A549 (cell line): ENCODE results near the gene B3GNT2. TPM values are rescaled to one million over a fixed set of nuclear protein-coding genes. Genes with fewer than 3 reads are reported as not detected.

Source experiments
- ATAC-seq, 2 experiments: fragments of 200-7000 bp in 1 of 2; fragments of >200 bp in 1 of 2; cut with Nextera tagmentation in 1 of 2; cut with Tn5 transposase in 1 of 2; 3 replicates each; pipeline versions ENCODE4 v1.8.0 to v1.9.1; 2018 to 2020; ENCODE audit warnings: mild to moderate bottlenecking in 1 of 2, moderate library complexity in 1 of 2
- CTCF ChIA-PET: fragments of 300-600 bp; sonication (Branson Sonifier 250); formaldehyde crosslinking; extraction: SDS; loops from one replicate; lab custom pipeline; 2021; ENCODE audit warnings: antibody characterized with exemption, inconsistent platforms; lab: Yijun Ruan, JAX
- POLR2A ChIA-PET: fragments of 350-600 bp; formaldehyde crosslinking; extraction: SDS; loops from one replicate; lab custom pipeline; 2021; ENCODE audit warnings: antibody characterized with exemption, inconsistent platforms; lab: Yijun Ruan, JAX
- DNase-seq, 2 experiments: peaks; one replicate each; pipeline versions ENCODE4 v3.0.0 to v3.0.0-alpha.2; 2011 to 2016; ENCODE audit warnings: low read depth in 1 of 2, low spot score in 1 of 2
- FAIRE-seq: peaks from 2 replicates; lab custom pipeline; 2011; peaks lifted over from hg19 to GRCh38; lab: Jason Lieb, UNC
- H3K27ac ChIP-seq, 2 experiments: fragments of >200 bp; sonication (Bioruptor Twin); formaldehyde crosslinking; 3 replicates each; pipeline ENCODE4 v1.5.1; 2016 to 2017
- H3K4me1 ChIP-seq: fragments of >200 bp; sonication (Bioruptor Twin); formaldehyde crosslinking; 3 replicates; pipeline ENCODE4 v1.6.1; 2016
- H3K4me2 ChIP-seq: fragments of >200 bp; sonication (Bioruptor Twin); formaldehyde crosslinking; 3 replicates; pipeline ENCODE4 v1.6.1; 2016
- H3K4me3 ChIP-seq: fragments of >200 bp; sonication (Bioruptor Twin); formaldehyde crosslinking; 3 replicates; pipeline ENCODE4 v1.5.1; 2016
- H3K9me3 ChIP-seq: fragments of >200 bp; sonication (Bioruptor Twin); formaldehyde crosslinking; 3 replicates; pipeline ENCODE4 v1.6.1; 2016
- CBX8 ChIP-seq: fragments of 200-600 bp; sonication (generic); IDR thresholded peaks from 2 replicates; pipeline ENCODE4 v1.6.1; 2016
- CEBPB ChIP-seq, 2 experiments: fragments of >200 bp in 1 of 2; sonication (Bioruptor Twin) in 1 of 2; formaldehyde crosslinking in 1 of 2; IDR thresholded peaks; 2 replicates each; pipeline ENCODE4 v1.6.1; 2012 to 2016
- CHD4 ChIP-seq: fragments of 200-600 bp; sonication (generic); IDR thresholded peaks from 2 replicates; pipeline ENCODE4 v1.6.1; 2016; ENCODE audit warnings: antibody characterized with exemption, mild to moderate bottlenecking, borderline replicate concordance
- EHF ChIP-seq: fragments of 250-450 bp; sonication (Bioruptor Pico); IDR thresholded peaks from 2 replicates; pipeline ENCODE4 v1.5.0; 2020; ENCODE audit warnings: mild to moderate bottlenecking
- EP300 ChIP-seq, 2 experiments: fragments of >200 bp; sonication (Bioruptor Twin); formaldehyde crosslinking; IDR thresholded peaks; 2 replicates in 1 of 2; 3 replicates in 1 of 2; pipeline ENCODE4 v1.6.1; 2016 to 2017
- ESRRA ChIP-seq: fragments of 150-350 bp; IDR thresholded peaks from 2 replicates; pipeline ENCODE4 v1.6.1; 2014; ENCODE audit warnings: mild to moderate bottlenecking, low read length, borderline replicate concordance
- FOSL2 ChIP-seq, 2 experiments: fragments of 450-650 bp in 1 of 2; fragments of >200 bp in 1 of 2; sonication (Bioruptor Twin) in 1 of 2; formaldehyde crosslinking; IDR thresholded peaks; 2 replicates each; pipeline versions ENCODE4 v1.5.0 to v1.6.1; 2016 to 2020; ENCODE audit warnings: mild to moderate bottlenecking in 1 of 2, moderate library complexity in 1 of 2
- FOXS1 ChIP-seq: fragments of 250-450 bp; sonication (Bioruptor Pico); IDR thresholded peaks from 2 replicates; pipeline ENCODE4 v1.5.0; 2020; ENCODE audit warnings: mild to moderate bottlenecking, moderate library complexity
- HDAC2 ChIP-seq: fragments of 200-600 bp; sonication (generic); IDR thresholded peaks from 2 replicates; pipeline ENCODE4 v1.6.1; 2016
- HMGXB4 ChIP-seq: fragments of 250-450 bp; sonication (Bioruptor Pico); IDR thresholded peaks from 2 replicates; pipeline ENCODE4 v1.5.0; 2021; ENCODE audit warnings: mild to moderate bottlenecking, moderate library complexity, borderline replicate concordance
- HOXA7 ChIP-seq: fragments of 250-450 bp; sonication (Bioruptor Pico); IDR thresholded peaks from 2 replicates; pipeline ENCODE4 v1.5.0; 2020; ENCODE audit warnings: mild to moderate bottlenecking, moderate library complexity
- JUN ChIP-seq, 2 experiments: fragments of >200 bp; sonication (Bioruptor Twin); formaldehyde crosslinking; IDR thresholded peaks; 2 replicates in 1 of 2; 3 replicates in 1 of 2; pipeline ENCODE4 v1.6.1; 2016 to 2017
- KDM1A ChIP-seq: fragments of 200-600 bp; sonication (generic); IDR thresholded peaks from 2 replicates; pipeline ENCODE4 v1.6.1; 2016; ENCODE audit warnings: low read depth, mild to moderate bottlenecking
- KDM5A ChIP-seq: fragments of 200-600 bp; sonication (generic); IDR thresholded peaks from 2 replicates; pipeline ENCODE4 v1.6.1; 2016; ENCODE audit warnings: antibody characterized with exemption, mild to moderate bottlenecking
- MAFK ChIP-seq: fragments of 450-650 bp; IDR thresholded peaks from 2 replicates; pipeline ENCODE4 v1.6.1; 2014; ENCODE audit not compliant: partially characterized antibody
- MAX ChIP-seq: IDR thresholded peaks from 2 replicates; pipeline ENCODE4 v1.6.1; 2012
- MYC ChIP-seq: IDR thresholded peaks from 2 replicates; pipeline ENCODE4 v1.6.1; 2012; ENCODE audit warnings: mild to moderate bottlenecking, inconsistent platforms, low read length, improper control_type of control experiment, borderline replicate concordance
- POLR2AphosphoS2 ChIP-seq: conservative IDR thresholded peaks from 2 replicates; pipeline ENCODE4 v1.6.1; 2012; ENCODE audit warnings: low read length, improper control_type of control experiment, inconsistent platforms
- RARB ChIP-seq: fragments of 250-450 bp; sonication (Bioruptor Pico); IDR thresholded peaks from 2 replicates; pipeline ENCODE4 v1.8.0; 2021; ENCODE audit warnings: mild to moderate bottlenecking, moderate library complexity
- RCOR1 ChIP-seq: fragments of 150-350 bp; IDR thresholded peaks from 2 replicates; pipeline ENCODE4 v1.6.1; 2014; ENCODE audit warnings: antibody characterized with exemption, low read length, low read depth
- RNF2 ChIP-seq: fragments of 200-600 bp; sonication (generic); IDR thresholded peaks from 2 replicates; pipeline ENCODE4 v1.6.1; 2016; ENCODE audit warnings: low read depth, mild to moderate bottlenecking, antibody characterized with exemption, moderate library complexity, borderline replicate concordance
- SMC3 ChIP-seq: fragments of >200 bp; sonication (Bioruptor Twin); formaldehyde crosslinking; IDR thresholded peaks from 3 replicates; pipeline ENCODE4 v1.6.1; 2018; ENCODE audit warnings: inconsistent platforms
- SREBF2 ChIP-seq: fragments of 450-650 bp; IDR thresholded peaks from 2 replicates; pipeline ENCODE4 v1.6.1; 2014; ENCODE audit warnings: mild to moderate bottlenecking, moderate library complexity
- TFCP2L1 ChIP-seq: fragments of 250-450 bp; sonication (Bioruptor Pico); IDR thresholded peaks from 2 replicates; pipeline ENCODE4 v1.5.0; 2021; ENCODE audit warnings: mild to moderate bottlenecking
- ZSCAN20 ChIP-seq: fragments of 250-450 bp; sonication (Bioruptor Pico); IDR thresholded peaks from 2 replicates; pipeline ENCODE4 v1.8.0; 2022; ENCODE audit warnings: mild to moderate bottlenecking, moderate library complexity
- whole genome bisulfite sequencing: methylation state at CpG from one replicate; pipeline ENCODE4 v1.1.6; 2017; ENCODE audit errors: missing lambda C conversion rate; 5-methylcytosine and 5-hydroxymethylcytosine counted together
- polyA plus RNA-seq, 4 experiments: library from polyadenylated mRNA; depleted of rRNA in 3 of 4; stranded (reverse); fragments of >200 nt; fragmentation: RNase III in 1 of 4; extraction: RNeasy Plus Mini Kit Qiagen cat#74134 plus additional on column Dnase treatment in 1 of 4; gene quantifications; 2 replicates in 3 of 4; 3 replicates in 1 of 4; pipeline ENCODE4 v1.2.3, GENCODE V29; 2011 to 2017
- TF ChIP-seq, protein P1 (sequence below): fragments of 150-350 bp; IDR thresholded peaks from 2 replicates; pipeline ENCODE4 v1.6.1; 2014; ENCODE audit warnings: low read depth, mild to moderate bottlenecking, low read length

Gene B3GNT2
- polyA plus RNA-seq, 2 of the 4 experiments (the other 2 are of a cell fraction), result 21.3 to 29.4 TPM

DNA sequence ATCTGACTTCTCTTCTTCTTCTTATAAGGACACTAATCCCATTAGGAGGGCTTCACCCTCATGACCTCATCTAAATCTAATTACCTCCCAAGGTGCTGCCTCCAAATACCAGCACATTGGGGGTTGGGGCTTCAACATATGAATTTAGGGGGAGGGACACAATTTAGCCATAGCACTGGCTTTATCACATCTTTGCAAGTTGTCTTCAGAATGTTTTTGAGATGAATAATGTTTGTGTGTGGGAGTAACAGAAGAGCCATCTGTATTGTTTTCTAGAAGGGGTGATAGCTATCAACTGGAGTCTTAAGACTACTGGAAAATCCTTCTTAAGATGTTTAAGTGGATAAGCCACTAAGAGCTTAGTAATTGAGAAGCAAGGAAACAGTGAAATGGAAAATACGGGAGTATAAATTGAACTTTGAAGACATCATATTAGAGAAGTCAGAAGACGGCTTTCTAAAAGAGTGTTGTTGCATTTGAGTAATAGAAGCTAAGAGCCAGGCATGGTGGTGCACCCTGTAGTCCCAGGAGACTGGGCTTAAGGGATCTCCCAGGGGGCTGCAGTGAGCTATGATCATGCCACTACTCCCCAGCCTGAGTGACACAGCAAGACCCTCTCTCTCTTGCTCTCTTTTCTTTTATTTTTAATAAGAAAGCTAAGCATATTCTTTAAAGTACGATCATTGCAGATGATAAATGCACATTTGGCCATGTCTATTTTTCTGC is 32.6 kb upstream of the B3GNT2 start (continued):
- TF ChIP-seq MAX (no peak), CEBPB (IDR thresholded peaks at IDR 0.05) (no peak), FOSL2 (IDR thresholded peaks at IDR 0.05) (no peak), FOSL2 (CRISPR knock-in tag; IDR thresholded peaks at IDR 0.05) (no peak)

- DNase-seq, result no peak
- ATAC-seq, result no peak
- no peaks in the 10 kb centered on the region for H3K4me1 ChIP-seq
- no peak for TF ChIP-seq FOXS1
- no peak for TF ChIP-seq CEBPB (IDR thresholded peaks at IDR 0.05)
- no peak for TF ChIP-seq EP300 (IDR thresholded peaks at IDR 0.05)
- no peak for TF ChIP-seq JUN (IDR thresholded peaks at IDR 0.05)
- no peak for TF ChIP-seq HOXA7 (CRISPR knock-in tag)
- no peak for TF ChIP-seq SREBF2
- TF ChIP-seq, protein P1, sequence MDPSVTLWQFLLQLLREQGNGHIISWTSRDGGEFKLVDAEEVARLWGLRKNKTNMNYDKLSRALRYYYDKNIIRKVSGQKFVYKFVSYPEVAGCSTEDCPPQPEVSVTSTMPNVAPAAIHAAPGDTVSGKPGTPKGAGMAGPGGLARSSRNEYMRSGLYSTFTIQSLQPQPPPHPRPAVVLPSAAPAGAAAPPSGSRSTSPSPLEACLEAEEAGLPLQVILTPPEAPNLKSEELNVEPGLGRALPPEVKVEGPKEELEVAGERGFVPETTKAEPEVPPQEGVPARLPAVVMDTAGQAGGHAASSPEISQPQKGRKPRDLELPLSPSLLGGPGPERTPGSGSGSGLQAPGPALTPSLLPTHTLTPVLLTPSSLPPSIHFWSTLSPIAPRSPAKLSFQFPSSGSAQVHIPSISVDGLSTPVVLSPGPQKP, result no peak
- no peak for TF ChIP-seq KDM5A
- no peak for TF ChIP-seq TFCP2L1 (CRISPR knock-in tag)
- TF ChIP-seq ESRRA, result no peak
- no peak for TF ChIP-seq KDM1A
- TF ChIP-seq MAX, result no peak
- no peak for TF ChIP-seq MAFK
- TF ChIP-seq SMC3, result no peak
- no peak for TF ChIP-seq MYC
- CTCF ChIA-PET, result interaction anchor here (0.7 to 1.2 kb wide), 4 partner anchors 10 to 1380 kb away, joined by 3 to 4 read pairs (median 3); no protein-coding TSS in a partner anchor
- H3K27ac ChIP-seq, result no peak overlapping the region
- no peak overlapping the region for H3K4me2 ChIP-seq
- H3K4me3 ChIP-seq, result no peak overlapping the region
- 44% methylated on average over 2 of the region's 2 CpGs for WGBS
- FAIRE-seq, result no peak
- POLR2A ChIA-PET, result no interaction called here
- H3K9me3 ChIP-seq, result no peaks in the 10 kb centered on the region
Measured at GRCh38 chr2:62163834-62164233, 32.1 kb upstream of the B3GNT2 start.

DNA sequence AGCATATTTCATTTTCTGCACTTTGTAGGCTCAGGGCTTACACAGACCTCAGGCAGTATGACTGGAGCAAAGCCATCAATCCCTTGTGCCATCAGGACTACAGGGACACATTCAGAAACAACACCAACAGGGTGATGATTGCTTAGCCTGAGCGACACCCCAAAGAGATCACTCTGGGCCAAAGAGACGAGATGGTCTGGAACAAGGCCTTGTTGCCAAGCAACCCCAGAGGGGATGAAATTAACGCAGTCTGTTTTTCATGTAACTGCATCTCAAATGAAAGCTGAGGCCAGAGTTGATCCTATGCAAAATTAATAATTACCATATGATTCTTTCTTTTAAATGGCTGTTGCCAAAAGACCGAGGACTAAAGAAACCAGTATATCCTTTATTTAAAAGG is 20.2 kb upstream of the B3GNT2 start:
- H3K4me3 ChIP-seq, result no peak overlapping the region
- DNase-seq, result no peak
- no peaks in the 10 kb centered on the region for H3K9me3 ChIP-seq
- TF ChIP-seq CBX8 (no peak), JUN (IDR thresholded peaks at IDR 0.05) (no peak), HMGXB4 (no peak)
- ChIA-PET POLR2A (no interaction called here), CTCF (interaction anchor here (0.7 kb wide), 1 partner anchor 68 kb away, joined by 3 read pairs; no protein-coding TSS in a partner anchor)
- peak in 1 of 2 experiments; percentile 26; a peak in 1 of 6 replicates for ATAC-seq
- no peaks in the 10 kb centered on the region for H3K4me1 ChIP-seq
- WGBS, result 67% methylated on average over 4 of the region's 4 CpGs
- FAIRE-seq, result no peak
- no peak overlapping the region for H3K4me2 ChIP-seq
- H3K27ac ChIP-seq, result no peak overlapping the region

DNA sequence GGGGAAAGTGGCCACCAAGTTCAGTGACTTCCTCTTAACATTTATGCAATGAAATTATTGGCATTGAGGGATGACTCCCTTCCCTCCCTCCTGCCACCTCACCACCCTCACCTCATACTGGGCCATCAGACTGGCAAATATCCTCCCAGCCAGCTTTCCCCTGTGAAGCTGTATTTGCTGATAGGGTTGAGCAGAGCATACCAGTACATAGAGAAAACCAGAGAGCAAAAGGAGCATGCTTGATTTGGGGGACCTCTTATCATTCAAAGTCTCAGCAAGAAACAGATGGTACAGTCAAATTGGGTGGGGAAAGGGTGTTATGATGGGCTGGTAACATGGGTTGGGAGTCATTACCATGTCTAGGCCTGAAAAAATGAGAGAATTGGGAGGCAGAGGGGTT is 19.1 kb upstream of the B3GNT2 start:
- Histone ChIP-seq H3K27ac (no peak overlapping the region), H3K4me2 (no peak overlapping the region), H3K4me3 (no peak overlapping the region), H3K9me3 (no peaks in the 10 kb centered on the region), H3K4me1 (no peaks in the 10 kb centered on the region)
- no peak for FAIRE-seq
- ChIA-PET CTCF (interaction anchor here (1.0 kb wide), 1 partner anchor 12 kb away, joined by 3 read pairs; no protein-coding TSS in a partner anchor), POLR2A (no interaction called here)
- ATAC-seq, result peak in 1 of 2 experiments; percentile 29; a peak in 2 of 6 replicates
- no peak for DNase-seq
- TF ChIP-seq CBX8, result no peak
- no peak for TF ChIP-seq EHF (CRISPR knock-in tag)
- TF ChIP-seq RNF2, result no peak
- no peak for TF ChIP-seq RCOR1
- TF ChIP-seq POLR2AphosphoS2, result no peak
- no peak for TF ChIP-seq CHD4
- TF ChIP-seq HDAC2, result no peak
- no peak for TF ChIP-seq ZSCAN20 (CRISPR knock-in tag)
- TF ChIP-seq MYC, result no peak
- TF ChIP-seq RARB, result no peak
- TF ChIP-seq, protein P1, result no peak
- TF ChIP-seq ESRRA, result no peak
- TF ChIP-seq MAX, result no peak
